NCI-H345 (cell line): ENCODE measurements around the gene DSG1.
"Not testable (repeated sequence)": the region's sequence is repeated elsewhere in the genome, so short reads cannot be mapped to it uniquely, and the experiment has no call there.

ENCODE experiments used
- DNase-seq: peaks from one replicate; lab custom pipeline; 2025; lab: John Stamatoyannopoulos, UW

DSG1 gene

GRCh38 chr18:31353336-31353735, 35.4 kb downstream of the DSG1 start:
- DNase-seq: not testable (repeated sequence)

GRCh38 chr18:31354990-31355389, 37.0 kb downstream of the DSG1 start:
- no peak for DNase-seq

- no peak for DNase-seq
These were observed 38.1 kb downstream of the DSG1 start for GRCh38 chr18:31356025-31356424.

GRCh38 chr18:31364190-31364589, 46.2 kb downstream of the DSG1 start:
- no peak for DNase-seq

- no peak for DNase-seq
These were observed 51.5 kb downstream of the DSG1 start for GRCh38 chr18:31369478-31369877.

- DNase-seq: no peak
These were observed 54.0 kb downstream of the DSG1 start for GRCh38 chr18:31371989-31372388.

GRCh38 chr18:31373641-31374040, 55.7 kb downstream of the DSG1 start:
- no peak for DNase-seq

- DNase-seq: no peak
These were observed 58.5 kb downstream of the DSG1 start, which contains the start of gene DSG4 for GRCh38 chr18:31376477-31376876. TSS of gene DSG4 (plus strand) at chr18:31376777. CDS start at chr18:31376912, 135 bp downstream.

- no peak for DNase-seq
These were observed 63.0 kb downstream of the DSG1 start for GRCh38 chr18:31380912-31381311.

- no peak for DNase-seq
These were observed 64.1 kb downstream of the DSG1 start for GRCh38 chr18:31382107-31382506.

GRCh38 chr18:31386741-31387140, 68.8 kb downstream of the DSG1 start:
- DNase-seq: no peak

- DNase-seq: no peak
These were observed 75.3 kb downstream of the DSG1 start for GRCh38 chr18:31393286-31393685.

GRCh38 chr18:31396796-31397612, 79.0 kb downstream of the DSG1 start:
- DNase-seq: no peak

GRCh38 chr18:31398191-31398590, 80.2 kb downstream of the DSG1 start:
- no peak for DNase-seq

- no peak for DNase-seq
These were observed 81.5 kb downstream of the DSG1 start for GRCh38 chr18:31399306-31400032.

- DNase-seq: no peak
These were observed 83.4 kb downstream of the DSG1 start for GRCh38 chr18:31401156-31402025.

GRCh38 chr18:31402026-31402373, 84.0 kb downstream of the DSG1 start:
- no peak for DNase-seq

GRCh38 chr18:31403409-31403808, 85.4 kb downstream of the DSG1 start:
- no peak for DNase-seq
